Heart left ventricle (tissue), 13 donors: ENCODE results near the gene NANP.

ENCODE experiments used
- CTCF ChIP-seq, 12 donors: fragments of 200-600 bp; sonication (generic) in 4 of 12; IDR thresholded peaks; one replicate each; pipeline versions ENCODE4 v1.5.0 to v1.8.0; 2018 to 2022; ENCODE audit warnings: antibody characterized with exemption in 12 of 12, mild to moderate bottlenecking in 5 of 12
- POLR2A ChIP-seq, 2 donors: fragments of 450-650 bp; IDR thresholded peaks; one replicate each; pipeline ENCODE4 v1.6.1; 2017; ENCODE audit warnings: antibody characterized with exemption in 2 of 2, mild to moderate bottlenecking in 2 of 2, moderate library complexity in 2 of 2
- donor health status: ischemic (EF 13 %, LVEDD 7.1; RV severe dilation, severe dysfunction).
- donor health status: DM: no; HTN: yes; CAD: no.
- donor health status: DM: no; HTN: no; CAD: no.
- donor health status: ischemic (EF 25% LVEDD 6.9; RV normal size, moderate dysfunction).
- donor health status: ischemic (EF 25% LVEDD 5.7; RV mildly dilated, moderate dysfunction).
- donor health status: ischemic (EF 35%, LVEDD 5.7; RV mildly dilated, moderate dysfunction).
- donor health status: nonischemic (EF 11% LVEDD 7.7; RV severe dilation, severe dysfunction).
- donor health status: DM: yes; HTN: yes; CAD: no.
- donor health status: PGD.
- donor health status: ischemic (EF 29% LVEDD 5.4; RV normal size, mild dysfunction).
- donor health status: nonischemic (EF 23%, LVEDD 6.1; RV moderate dilation, normal function).

DNA sequence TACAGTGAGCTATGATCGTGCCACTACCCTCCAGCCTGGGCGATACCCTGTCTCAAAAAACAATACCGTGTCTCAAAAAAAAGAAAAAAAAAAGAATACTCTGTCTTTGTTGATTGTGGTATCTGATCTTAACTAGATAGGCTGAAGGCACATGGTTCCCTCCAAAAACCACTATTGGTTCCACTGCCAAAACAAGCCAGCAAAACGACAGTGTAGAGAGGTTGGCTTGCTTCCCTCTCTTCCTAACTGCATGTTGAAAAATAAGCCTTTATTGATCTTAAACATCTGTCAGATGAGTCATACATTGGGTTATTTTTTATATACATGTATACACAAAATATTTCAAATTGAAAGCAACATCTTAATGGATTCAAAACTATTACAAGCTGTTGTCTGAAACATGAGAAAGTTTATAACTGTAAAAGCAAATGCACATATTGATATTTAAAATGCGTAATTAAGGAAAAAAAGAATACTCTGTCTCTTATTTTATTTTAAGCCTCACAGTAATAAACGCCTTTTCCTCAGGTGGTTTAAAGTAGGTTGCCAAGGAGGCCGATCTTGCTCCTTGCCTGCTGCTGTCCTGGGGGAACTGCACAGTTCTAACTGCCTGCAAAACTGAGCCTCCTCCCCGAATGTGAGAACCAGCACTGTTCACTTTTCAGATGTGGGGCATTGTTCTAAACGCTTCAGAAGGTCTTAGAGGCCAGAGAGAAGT lies 31.5 kb downstream of the NANP start:
- TF ChIP-seq CTCF (IDR thresholded peaks at IDR 0.05) (no peak), POLR2A (IDR thresholded peaks at IDR 0.05) (no peak)
